Medulla oblongata (tissue), 1 donor: ENCODE results near the gene PGP.

Experiments used
- DNase-seq: peaks from one replicate; pipeline ENCODE4 v3.0.0-alpha.2; 2015; ENCODE audit errors: extremely low spot score

PGP gene

DNA sequence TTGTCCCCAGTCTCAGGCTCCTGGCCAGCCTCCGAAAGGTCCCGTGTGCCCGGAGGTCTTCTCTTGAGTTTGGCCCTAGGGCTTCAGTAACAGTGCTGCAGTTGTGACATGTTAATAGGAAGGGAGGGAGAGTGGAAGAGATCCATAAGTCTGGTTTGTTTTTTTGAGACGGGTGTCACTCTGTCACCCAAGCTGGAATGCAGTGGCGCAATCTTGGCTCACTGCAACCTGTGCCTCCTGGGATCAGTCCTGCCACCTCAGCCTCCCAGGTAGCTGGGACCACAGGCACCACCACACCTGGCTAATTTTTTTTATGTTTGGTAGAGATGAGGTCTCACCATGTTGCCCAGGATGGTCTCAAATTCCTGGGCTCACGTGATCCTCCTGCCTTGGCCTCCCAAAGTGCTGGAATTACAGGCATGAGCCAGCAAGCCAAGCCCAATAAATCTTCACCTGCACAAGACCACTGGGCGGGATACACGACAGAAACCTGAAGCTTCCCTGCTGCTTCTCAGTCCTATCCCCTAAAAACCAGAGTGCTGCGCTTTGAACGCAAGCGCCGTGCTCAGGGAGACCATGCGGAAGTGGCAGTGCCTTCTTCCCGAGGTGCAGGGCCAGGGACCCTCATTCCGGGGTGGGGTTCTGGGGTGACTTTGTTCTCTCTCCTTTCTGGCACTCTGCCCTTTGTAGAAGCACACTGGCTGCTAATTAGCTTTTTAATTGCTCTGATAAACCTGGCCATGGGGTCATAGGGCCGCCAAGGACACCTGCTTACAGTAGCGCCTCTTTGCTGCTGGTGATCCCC is 48.2 kb downstream of the PGP start:
- no peak for DNase-seq

DNA sequence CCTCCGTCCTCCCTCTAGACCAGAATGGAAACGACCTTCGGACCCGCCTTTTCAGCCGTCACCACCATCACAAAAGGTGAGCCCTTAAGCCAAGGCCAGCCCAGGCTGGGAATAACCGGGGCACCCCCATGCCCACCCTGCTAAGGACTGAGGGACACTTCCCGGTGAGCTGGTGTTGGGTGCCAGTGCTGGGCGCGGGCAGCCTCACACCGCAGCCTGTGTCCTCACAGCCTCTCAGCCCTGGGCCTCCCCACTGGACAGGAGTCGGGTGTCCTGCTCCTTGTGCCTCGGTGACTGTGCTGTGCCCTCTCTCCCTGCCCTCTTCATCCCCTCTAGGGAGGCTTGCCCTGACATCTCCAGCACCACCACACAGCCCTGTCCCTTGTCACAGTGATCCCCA is 48.8 kb downstream of the PGP start:
- no peak for DNase-seq

DNA sequence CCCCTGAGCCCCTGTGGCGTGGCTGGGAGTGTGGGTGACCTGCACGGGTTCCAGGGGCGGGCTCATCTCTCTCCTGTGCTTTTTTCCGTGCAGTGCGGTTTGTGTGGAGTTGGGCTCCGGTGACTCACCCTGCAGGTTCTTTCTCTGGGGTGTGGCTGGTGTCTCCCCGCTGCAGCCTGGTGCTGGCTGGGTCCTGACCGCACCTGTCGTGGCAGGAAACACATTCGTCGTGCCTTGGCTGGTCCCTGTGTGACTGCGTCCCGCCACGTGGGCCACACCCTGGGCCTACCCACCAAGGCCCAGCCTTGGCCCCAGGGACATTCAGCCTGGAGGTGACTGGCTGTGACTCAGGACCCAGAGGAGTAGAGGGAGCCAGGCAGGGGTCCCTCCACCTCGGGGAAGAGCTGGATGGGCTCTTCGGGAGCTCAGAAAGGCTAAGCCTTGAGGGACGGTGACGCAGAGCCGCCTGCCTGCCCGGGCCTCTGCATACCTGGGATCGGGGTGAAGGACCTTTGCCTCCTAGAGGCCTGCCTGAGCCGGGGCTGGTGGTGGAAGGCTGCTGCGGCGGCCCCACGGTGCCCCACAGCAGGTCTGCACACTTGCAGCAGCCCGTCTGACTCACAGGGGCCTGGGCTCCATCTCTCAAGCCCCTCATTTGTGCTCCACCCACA is 51.3 kb downstream of the PGP start:
- no peak for DNase-seq

DNA sequence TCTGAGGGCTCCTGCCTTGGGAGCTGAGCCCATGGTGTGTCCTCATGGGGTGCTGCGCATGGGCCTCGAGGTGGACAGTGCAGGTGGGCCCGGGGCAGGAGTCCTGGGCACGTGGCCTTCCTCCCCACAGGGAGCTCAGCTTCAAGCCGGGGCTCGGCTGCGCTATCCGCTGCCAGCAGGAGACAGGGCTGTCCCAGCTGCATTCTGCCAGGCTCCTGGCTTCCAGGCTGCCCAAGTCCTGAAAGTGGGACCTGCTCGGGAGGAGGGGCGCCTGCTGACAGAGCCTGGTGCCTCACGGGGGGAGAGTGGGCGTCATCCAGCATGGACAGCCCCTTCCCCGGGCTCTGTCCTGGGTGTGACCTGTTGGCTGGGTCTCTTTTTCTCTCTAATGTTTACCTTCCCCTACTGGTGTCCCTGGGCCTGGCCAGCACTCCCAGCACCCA is 51.9 kb downstream of the PGP start:
- no peak for DNase-seq

DNA sequence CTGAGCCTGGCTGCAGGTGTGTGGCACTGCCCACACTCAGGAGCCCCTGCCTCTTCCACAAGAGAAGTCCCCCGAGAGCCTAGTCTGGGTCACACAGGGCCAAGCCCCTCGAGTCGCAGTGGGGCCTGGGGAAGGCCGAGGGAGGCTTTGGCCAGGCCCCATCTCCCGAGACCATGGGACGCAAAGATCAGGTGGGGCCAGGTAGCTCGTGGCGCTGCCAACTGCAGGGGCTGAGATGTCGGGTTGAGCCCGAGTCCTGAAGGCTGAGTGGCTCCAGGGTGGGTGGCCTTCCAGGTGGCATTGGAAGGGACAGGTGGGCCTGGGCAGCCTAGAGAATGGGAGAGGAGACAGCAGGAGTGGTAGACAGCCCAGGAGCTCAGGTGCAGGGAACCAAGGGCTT is 52.7 kb downstream of the PGP start:
- DNase-seq, result no peak
